ENCODE measurements around the gene HOXA10.
A peak's percentile ranks its signal among the peaks of the same experiment; 100 is the strongest.

Gene HOXA10

DNA sequence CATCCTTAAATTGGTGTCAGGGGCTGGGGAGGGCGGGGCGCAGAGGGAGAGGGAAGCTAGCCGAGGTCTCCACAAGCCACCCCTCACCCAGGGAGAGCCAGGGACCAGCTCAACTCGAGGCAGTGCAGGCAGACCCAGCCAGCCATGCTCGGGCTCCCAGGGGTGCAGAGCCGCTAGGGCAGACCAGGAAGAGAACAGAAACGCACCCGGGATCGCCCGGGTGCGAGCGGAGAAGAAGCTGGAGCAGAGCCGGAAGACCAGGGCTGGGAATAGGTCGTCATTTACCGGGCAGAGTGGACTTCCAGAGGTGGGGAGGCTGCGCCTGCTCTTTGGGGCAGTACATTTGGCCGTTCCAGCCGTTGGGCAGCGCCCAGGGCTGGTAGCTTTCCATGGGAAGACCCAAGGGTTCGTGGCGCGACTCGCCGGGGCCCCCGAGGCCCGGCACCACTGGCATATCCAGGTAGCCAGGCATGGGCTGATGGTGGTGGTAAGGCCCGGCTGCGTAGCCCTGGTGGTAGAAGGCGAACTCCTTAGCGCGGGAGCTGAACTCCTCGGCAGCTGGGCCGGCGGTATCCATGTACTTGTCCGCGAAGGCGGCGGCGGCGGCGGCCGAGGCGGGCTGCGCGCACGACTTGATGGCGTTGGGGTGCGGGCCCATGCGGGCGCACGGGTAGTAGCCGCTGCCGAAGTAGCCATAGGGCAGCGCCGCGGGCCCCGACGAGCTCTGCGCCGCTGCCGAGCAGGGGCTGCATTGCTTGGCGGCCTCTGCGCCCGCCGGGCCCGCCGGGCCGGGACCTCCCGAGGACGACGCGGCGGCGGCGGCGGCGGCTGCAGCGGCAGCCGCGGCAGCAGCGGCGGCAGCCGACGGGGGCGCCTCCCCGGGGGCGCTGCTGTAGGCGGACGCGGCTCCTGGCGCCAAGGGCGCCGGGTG, 25.0 kb upstream of the HOXA10 start:
- no peak for TF ChIP-seq ZNF274 (IDR thresholded peaks at IDR 0.05; ENCODE audit: low read depth, low read length)
- peak overlapping the region; percentile 3 for H3K4me3 ChIP-seq (ENCODE audit: low read length)

DNA sequence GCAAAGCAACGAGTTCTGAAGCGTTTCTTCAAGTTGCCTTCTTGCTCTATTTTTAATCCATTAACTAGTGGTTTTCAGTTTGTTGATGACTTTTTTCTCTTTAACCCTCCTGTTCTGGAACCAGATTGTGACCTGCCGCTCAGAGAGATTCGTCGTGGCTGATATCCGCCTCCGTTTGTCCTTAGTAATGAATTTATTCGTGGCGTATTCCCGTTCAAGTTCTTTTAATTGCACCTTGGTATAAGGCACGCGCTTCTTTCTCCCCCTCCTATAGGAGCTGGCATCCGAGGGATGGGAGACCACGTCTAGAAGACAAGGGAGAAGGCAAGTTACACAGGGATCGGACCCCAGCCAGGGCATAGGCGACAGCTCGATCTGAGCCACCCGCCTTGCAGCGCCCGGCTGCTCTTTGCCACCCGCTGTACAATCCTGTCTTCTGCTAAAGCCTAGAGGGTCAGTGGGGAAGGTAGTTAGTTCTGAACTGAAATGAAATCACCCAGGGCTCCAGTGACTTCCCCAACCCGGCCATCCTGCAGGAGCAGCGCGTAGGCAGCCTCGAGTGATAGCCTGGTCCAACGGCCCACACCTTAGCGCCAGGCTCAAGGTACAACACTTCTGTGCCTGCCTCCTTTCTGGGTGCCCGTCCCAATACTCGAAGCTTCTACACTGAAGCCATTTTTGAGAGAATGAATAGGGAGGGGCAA, 24.2 kb upstream of the HOXA10 start:
- no peak for TF ChIP-seq ZNF274 (IDR thresholded peaks at IDR 0.05; ENCODE audit: low read depth, low read length)
- H3K4me3 ChIP-seq (ENCODE audit: low read length): peak overlapping the region; percentile 15; the same call in 1 of the 2 replicates

DNA sequence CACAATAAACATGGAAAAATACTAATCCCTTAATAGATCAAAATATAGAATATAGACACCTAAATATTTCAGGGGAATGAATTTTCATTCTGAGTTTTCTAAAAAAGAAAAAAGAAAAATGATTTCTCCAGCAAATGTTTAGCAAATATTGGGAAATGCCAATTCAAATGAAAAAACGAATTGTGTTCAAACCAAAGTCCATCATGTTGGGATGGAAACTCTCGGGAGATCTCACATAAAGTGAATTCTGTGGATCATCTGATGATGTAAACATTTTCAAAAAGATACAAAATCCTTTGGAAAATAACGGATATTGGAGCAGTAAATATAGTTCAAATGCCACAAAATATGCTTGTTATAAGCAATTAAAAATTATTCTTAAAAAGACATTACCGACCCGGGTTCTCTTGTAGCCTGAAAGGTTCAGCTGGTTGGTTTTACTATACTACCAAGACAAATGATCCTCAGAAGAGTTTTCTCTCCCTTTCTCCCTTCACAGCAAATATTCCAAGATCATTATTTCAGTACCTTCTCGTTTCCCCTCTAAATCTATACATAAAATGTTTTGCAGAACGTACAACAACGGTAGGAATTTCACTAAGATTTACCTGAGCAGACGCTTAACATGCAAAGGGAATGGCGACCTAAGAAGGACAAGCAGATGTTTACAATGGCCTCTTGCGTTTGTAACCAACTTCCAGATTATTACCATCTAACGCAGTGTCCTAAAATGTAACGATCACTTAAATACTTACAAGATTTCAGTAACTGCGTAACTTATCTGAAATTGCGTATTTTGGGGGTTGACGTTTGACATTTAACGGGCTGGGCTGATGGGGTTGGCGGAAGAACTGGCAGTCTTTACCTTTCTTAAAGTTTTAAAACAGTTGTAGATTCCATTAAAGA, 23.3 kb upstream of the HOXA10 start:
- H3K4me3 ChIP-seq (ENCODE audit: low read length): peak overlapping the region; percentile 15; the same call in 1 of the 2 replicates
- TF ChIP-seq ZNF274 (IDR thresholded peaks at IDR 0.05; ENCODE audit: low read depth, low read length): no peak

DNA sequence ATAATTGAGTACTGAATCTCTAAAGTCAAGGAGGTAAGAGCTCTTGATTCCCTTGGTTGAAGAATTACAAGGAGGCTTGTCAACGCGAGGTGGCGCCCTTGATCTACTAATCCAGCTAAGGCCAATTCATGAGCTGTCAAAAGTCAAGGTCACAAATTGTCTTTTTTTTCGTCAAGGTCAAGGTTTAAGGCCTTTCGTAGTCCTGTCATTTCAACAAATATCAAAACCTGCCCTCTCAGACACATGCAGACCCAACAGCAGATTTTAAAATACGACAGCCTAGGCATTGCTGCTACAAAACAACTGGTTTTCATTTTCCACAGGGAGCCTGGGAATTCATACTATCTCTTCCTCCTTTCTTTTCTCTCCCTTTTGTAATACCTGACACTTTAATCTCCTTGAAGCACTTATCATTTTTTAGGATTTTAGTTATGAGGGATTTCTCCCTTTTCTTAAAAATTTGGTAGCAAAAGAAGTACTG, 22.2 kb upstream of the HOXA10 start:
- no peak overlapping the region; the same call in 1 of the 2 replicates for H3K4me3 ChIP-seq (ENCODE audit: low read length)
- no peak for TF ChIP-seq ZNF274 (IDR thresholded peaks at IDR 0.05; ENCODE audit: low read depth, low read length)

DNA sequence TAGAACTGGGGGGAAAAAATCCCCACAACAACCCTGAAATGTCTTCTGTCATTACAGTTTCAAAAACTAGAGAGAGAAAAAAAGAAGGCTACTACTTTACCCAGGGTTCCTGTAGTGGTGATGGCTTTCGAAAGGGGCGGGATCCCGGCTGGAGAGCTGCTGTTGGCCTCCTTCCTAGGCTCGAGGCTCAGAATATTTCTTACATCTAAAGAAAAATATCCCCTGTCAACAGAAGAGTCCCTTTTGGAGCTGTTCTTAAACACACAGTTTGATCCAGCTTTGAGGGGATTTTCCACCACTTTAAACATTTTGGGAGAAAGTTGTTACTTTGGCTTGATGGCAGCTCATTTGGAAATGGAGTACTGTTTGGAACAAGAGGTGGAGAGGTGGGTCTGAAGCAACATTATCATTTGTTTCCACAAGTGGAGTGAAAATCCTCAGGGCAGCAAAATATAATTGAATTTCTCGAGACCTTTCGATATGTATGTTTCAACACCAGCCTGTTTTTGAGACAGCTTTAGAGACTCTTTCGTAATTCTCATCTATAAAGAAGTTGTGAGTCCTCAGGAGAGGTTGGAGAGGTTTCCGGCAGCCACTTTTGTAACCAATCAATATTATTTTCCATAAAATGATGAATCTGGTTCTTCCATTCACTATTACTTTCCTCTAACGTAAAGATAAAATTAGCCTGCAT, 20.7 kb upstream of the HOXA10 start:
- no peak overlapping the region for H3K4me3 ChIP-seq (ENCODE audit: low read length)
- TF ChIP-seq ZNF274 (IDR thresholded peaks at IDR 0.05; ENCODE audit: low read depth, low read length): no peak

DNA sequence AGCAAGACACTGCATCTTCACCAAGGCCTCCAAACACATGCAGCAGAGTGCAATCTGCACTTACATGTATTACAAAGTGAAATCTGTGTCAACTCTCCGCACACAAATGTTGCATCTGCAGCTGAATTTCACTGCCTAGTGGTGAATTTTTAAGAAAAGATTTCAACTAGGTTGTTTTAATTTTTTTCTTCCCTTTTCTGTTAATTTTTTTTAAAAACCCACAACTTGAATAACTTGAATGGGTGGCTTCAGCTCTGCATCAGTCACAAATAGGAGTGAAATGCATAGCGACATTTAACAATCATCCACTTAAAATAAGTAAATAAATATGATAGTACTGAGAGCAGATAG, 19.9 kb upstream of the HOXA10 start:
- no peak for TF ChIP-seq ZNF274 (IDR thresholded peaks at IDR 0.05; ENCODE audit: low read depth, low read length)

DNA sequence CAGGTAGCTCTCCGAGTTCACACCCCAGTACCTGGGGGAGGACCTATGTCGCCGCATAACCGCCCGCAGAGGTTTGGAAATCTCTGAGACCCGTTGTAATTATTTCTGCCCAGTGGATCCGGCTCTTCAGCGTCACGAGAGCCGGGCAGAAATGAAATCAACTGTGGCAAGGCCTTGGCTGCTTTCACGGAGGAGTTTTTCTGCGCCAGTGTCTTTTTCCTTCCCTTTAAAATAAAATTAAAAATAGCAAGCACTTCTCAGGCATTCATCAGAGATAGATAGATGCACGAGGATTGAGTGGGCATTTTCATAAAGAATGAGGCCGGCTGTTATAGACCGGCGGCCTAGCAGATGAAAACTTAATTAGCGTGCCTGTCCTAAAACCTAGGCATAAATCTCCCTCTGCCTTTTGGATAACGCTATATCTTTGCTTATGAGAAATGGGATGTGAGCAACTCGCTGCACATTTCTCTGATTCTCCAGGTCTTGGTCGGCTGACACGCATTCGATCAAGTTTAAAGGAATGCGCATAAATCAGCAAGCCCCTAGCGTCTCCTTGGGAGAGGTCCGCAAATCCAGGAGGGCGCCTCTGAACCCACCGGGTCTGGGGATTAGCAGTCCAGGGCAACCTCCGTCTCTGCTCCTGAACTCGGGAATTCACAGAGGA, 19.3 kb upstream of the HOXA10 start:
- TF ChIP-seq ZNF274 (IDR thresholded peaks at IDR 0.05; ENCODE audit: low read depth, low read length): no peak
- H3K4me3 ChIP-seq (ENCODE audit: low read length): no peak overlapping the region

More for the DNA sequence above, 19.9 kb upstream of the HOXA10 start:
- H3K4me3 ChIP-seq (ENCODE audit: low read length): no peak overlapping the region

DNA sequence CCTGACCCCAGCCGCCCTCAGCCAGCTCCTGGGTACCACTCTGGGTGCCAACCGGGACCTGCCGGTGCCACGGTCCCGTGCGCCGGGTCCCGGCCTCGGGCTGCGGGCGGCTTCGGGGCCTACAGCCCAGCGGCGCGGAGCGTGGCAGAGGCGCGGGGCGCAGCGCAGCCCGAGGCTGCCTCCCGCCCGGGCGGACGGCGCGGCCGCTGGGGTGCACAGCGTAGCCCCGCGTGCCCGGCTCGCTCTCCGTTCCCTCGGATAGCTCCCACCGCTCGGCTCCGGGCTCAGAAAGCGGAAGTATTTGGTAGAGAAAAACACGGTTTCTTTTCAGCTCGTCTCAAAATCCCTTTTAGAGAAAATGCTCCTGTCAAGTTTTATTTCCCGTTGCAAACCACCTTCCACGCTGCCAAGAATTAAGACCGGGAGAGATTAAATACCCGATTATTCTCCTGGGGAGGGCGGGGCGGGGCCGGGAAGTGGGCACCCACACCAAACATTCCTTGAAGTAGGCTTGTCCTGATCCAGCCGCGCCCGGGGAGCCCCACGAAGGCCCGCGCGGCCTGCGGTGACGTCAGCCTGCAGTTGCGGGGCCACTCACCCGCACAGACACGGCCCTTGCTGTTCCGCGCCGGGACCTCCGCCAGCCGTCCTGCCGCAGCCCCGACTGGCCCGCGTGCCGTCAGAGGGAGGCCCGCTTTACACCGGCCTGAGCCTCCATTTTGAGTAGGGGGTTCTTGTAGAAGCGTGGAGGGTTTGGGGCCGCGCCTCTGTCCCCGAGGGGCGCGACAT, 18.6 kb upstream of the HOXA10 start:
- no peak for TF ChIP-seq ZNF274 (IDR thresholded peaks at IDR 0.05; ENCODE audit: low read depth, low read length)
- H3K4me3 ChIP-seq (ENCODE audit: low read length): no peak overlapping the region; the same call in 1 of the 2 replicates

DNA sequence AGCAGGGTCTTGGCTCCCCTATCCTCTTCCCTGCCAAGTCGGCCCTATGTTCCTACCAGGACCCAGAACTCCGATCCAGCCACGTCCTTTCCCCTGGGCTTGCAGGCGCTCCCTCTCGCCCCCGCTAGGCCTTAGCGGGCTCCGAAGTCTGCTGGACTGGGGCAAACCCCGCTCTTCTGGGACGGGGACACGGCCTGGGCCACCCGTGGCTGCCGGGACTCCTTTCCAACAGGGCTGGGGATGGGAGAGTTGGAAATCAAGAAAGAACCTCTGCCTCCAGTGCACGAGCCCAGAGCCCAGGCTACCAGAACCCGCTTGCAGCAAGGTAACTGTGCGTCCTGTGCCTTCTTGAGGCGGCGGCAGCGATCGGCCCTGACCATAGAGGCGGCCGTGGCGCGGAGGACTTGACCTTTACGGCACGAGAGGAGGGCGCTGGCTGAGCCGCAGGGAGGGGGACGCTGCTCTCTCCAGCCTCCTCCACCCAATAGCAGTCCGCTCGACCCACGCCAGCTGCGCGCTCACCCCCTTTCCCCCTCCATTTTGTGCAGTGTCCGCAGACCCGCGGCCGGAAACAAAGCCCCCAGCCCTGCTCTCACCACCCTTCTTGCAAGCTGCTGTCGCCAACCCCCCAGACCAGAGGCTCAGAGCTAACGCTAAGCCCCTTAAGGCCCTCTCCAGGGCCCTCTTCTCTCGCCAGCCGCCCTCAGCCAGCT, 17.9 kb upstream of the HOXA10 start:
- H3K4me3 ChIP-seq (ENCODE audit: low read length): no peak overlapping the region; the same call in 1 of the 2 replicates
- no peak for TF ChIP-seq ZNF274 (IDR thresholded peaks at IDR 0.05; ENCODE audit: low read depth, low read length)

DNA sequence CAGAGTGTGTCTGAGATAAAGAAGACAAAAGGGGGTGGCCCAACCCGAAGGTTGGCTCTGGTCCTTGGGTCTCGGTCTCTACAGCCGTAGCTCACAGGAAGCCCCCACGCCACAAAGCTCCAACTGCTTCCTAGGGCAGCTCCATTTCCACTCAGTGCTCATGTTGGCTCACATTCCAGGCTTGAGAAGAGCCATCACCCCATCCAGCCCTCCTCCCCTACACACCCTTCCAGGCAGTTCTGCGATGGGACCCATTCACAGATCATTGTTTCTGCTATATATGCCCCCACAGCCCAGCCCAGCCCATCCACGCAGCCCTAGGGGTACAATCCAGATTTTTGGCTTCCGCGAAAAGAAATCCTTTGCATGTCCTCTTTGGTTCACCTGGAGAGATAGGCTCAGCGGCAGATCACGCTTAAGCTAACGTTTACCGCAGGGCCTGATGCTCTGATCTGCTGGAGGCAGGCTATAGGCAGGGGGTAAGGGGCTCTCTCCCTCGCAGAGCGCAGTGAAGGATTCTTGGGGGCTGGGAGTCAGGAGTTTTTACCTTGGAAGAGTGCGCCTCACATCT, 17.1 kb upstream of the HOXA10 start:
- no peak overlapping the region for H3K4me3 ChIP-seq (ENCODE audit: low read length)
- TF ChIP-seq ZNF274 (IDR thresholded peaks at IDR 0.05; ENCODE audit: low read depth, low read length): no peak

Data from GM08714 (cell line).